Left ventricle myocardium inferior (tissue), 1 donor: ENCODE measurements around the gene MAML3. TPM values are rescaled to one million over a fixed set of nuclear protein-coding genes. Genes with fewer than 3 reads are reported as not detected.

Experiments used
- DNase-seq: peaks from one replicate; pipeline ENCODE4 v3.0.0-alpha.2; 2020
- H3K27ac ChIP-seq: fragments of 200-600 bp; replicated peaks from 2 replicates; pipeline ENCODE4 v1.8.0; 2021
- H3K27me3 ChIP-seq: fragments of 200-600 bp; 2 replicates; pipeline ENCODE4 v1.8.0; 2021; ENCODE audit warnings: low read depth
- H3K36me3 ChIP-seq: fragments of 200-600 bp; 2 replicates; pipeline ENCODE4 v1.8.0; 2021
- H3K4me1 ChIP-seq: fragments of 200-600 bp; 2 replicates; pipeline ENCODE4 v1.8.0; 2021
- H3K4me3 ChIP-seq: fragments of 200-600 bp; 2 replicates; pipeline ENCODE4 v1.8.0; 2021; ENCODE audit warnings: mild to moderate bottlenecking, moderate library complexity
- H3K9me3 ChIP-seq: fragments of 200-600 bp; replicated peaks from 2 replicates; pipeline ENCODE4 v1.8.0; 2021
- CTCF ChIP-seq: fragments of 200-600 bp; IDR thresholded peaks from 2 replicates; pipeline ENCODE4 v1.8.0; 2021; ENCODE audit warnings: antibody characterized with exemption, mild to moderate bottlenecking, borderline replicate concordance
- intact Hi-C: fragments of 100-400 bp; cut with micrococcal nuclease; formaldehyde crosslinking; loops from one replicate; pipeline ENCODE4 v1.11.0; 2022
- total RNA-seq: library from RNA; stranded (reverse); fragmentation: NEBNext Ultra II Directional; extraction: Animal tissue kit (Norgen Biotek cat#: 25700); gene quantifications from one replicate; pipeline ENCODE4 v1.2.1, GENCODE V29; 2021
- donor health status: DM: no; HTN: yes; CAD: no; lungs with severe emphysema.

The MAML3 gene
- total RNA-seq, 1 donor from 2014 or later = 2.6 TPM

DNA sequence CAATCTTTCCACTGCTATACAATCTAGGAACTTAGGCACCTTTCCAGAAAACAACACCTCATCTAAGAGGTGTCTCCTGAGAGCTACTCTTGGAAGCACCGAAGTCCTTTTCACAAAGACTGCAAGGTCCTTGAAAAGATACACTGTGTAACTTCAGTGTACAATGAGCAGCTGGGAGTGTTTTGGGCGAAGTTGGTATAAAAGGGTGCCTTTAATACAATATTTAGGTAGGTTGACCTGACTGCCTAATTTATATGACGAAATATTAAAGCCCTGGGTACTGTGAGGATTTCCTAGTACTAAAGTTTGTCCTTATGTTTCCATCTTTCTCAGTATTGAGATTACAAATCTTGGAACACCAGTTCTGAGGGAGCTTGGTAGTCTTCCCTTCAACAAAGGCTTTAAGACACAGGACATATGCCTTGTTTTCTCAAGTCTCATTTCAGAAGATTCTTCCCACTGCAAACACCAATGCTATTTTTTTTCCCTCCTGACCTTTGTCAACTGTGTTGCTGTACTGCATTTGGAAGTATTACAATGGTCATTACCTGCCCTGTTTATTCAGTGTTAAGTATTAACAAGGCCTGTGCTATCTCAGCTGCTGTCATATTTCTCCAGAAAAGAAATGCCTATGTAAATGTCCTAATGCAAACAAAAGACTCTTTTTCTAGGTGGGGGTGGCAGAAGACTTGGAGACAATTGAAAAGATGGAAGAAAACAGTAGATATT, 134.2 kb downstream of the MAML3 start:
- Histone ChIP-seq H3K36me3 (no peaks in the 10 kb centered on the region), H3K9me3 (peaks cover 11% of the 10 kb centered on the region), H3K27me3 (no peaks in the 10 kb centered on the region), H3K27ac (no peak overlapping the region), H3K4me3 (no peak overlapping the region), H3K4me1 (peaks cover 23% of the 10 kb centered on the region)
- no peak for DNase-seq
- no peak for TF ChIP-seq CTCF
- intact Hi-C loops = no loop called here

DNA sequence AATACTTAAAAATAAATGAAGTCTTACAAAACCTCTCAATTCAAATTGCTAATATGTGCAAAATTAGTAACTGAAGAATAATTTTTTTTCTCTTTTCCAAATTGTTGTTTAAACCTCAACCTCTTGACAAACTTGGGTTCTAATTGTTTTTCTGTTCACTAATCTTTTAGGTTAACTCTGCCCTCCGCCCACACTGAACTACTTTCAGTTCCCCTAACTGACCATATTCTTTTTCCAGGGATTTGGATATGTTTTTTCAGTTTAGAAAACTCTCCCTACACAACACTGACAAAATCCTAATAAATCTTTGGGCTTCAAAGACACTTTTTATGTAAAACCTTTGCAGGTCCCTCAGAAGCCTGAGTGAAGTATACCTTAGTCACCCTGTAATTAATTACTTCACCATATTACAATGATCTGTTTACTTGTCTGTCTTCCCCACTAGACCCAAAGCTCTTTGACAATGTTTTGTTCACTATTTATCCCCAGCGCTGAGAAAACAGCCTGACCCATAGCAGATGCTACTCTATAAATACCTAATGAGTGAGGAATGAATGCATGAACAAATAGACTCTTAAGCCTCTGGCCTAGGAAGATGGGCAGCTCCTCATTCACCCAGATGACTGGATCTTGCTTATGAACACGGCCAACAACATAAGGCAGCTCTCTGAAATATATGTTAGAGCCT, 134.9 kb downstream of the MAML3 start:
- Histone ChIP-seq H3K36me3 (no peaks in the 10 kb centered on the region), H3K27ac (no peak overlapping the region), H3K4me3 (no peak overlapping the region), H3K27me3 (no peaks in the 10 kb centered on the region), H3K9me3 (peaks cover 11% of the 10 kb centered on the region), H3K4me1 (peaks cover 23% of the 10 kb centered on the region)
- no peak for DNase-seq
- intact Hi-C loops = no loop called here
- TF ChIP-seq CTCF = no peak

DNA sequence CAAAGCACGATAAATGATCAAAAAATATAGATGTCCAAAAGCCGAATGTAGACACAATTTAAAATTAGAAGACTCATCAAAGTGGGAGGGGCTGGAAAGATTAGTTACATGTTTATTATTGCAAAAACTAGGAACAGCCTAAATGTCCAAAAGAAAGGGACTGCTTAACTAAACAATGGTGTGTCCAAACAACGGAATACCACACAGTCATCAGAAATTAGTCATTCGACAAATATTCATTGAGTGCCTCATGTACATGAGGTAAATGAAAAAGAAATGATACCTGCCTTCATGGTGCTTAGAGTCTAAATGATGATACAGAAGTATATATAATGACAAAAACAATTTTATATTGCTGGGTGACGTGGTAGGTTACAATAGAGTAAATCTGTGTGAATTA, 139.7 kb downstream of the MAML3 start:
- Histone ChIP-seq H3K4me3 (no peak overlapping the region), H3K4me1 (peaks cover 10% of the 10 kb centered on the region), H3K36me3 (no peaks in the 10 kb centered on the region), H3K9me3 (peaks cover 11% of the 10 kb centered on the region), H3K27ac (no peak overlapping the region), H3K27me3 (no peaks in the 10 kb centered on the region)
- DNase-seq = no peak
- intact Hi-C loops = loop anchor here (5.0 kb wide), 1 partner anchor 238 kb away; no protein-coding TSS in a partner anchor
- no peak for TF ChIP-seq CTCF

DNA sequence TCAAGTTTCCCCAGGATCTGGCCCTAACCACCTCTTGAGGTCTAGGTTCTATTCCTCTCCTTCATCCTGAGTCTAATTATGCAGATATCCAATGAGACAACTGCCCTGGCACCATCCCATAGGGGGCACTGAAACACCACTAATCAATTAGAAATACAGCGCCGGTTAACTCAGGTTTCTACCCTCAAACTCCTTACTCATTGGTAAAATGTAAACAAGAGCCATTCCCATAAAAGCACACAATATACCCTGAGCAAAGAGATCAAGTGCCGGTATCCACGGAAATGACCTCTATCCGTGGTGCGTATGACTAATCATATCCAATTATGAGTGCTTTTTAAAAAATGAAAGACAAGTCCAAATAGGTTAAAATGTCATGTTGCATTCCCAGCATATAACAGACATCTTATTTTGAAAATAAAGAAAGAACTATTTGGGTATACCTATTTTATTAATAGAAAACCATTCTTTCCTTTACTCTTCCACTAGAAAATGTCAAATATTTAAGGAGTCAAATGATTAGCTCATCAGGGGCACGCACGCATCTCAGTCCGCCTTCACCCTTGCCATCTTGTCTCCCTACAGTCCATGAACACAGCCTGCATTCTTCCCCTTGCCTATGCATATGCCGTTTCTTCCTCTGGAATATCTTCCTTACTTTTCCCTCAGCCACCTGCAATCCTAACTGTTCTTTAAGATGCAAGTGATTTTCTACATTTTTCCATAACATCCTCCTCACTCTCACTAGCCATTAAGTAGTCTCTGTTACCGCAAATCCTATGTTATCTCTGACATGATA, 141.1 kb downstream of the MAML3 start:
- Histone ChIP-seq H3K4me3 (no peak overlapping the region), H3K36me3 (no peaks in the 10 kb centered on the region), H3K9me3 (peaks cover 11% of the 10 kb centered on the region), H3K4me1 (peaks cover 5% of the 10 kb centered on the region), H3K27me3 (no peaks in the 10 kb centered on the region), H3K27ac (no peak overlapping the region)
- peak; percentile 75 for TF ChIP-seq CTCF
- peak; percentile 38 for DNase-seq
- intact Hi-C loops = loop anchor here (5.0 kb wide), 1 partner anchor 239 kb away; no protein-coding TSS in a partner anchor

GRCh38 chr4:140005699-140006098, 148.3 kb downstream of the MAML3 start:
- Histone ChIP-seq H3K27me3 (no peaks in the 10 kb centered on the region), H3K4me3 (no peak overlapping the region), H3K9me3 (no peaks in the 10 kb centered on the region), H3K36me3 (no peaks in the 10 kb centered on the region), H3K4me1 (peaks cover 22% of the 10 kb centered on the region), H3K27ac (no peak overlapping the region)
- intact Hi-C loops = no loop called here
- no peak for TF ChIP-seq CTCF
- DNase-seq = no peak
